ENCODE measurements around the gene JADE2. TPM values are rescaled to one million over a fixed set of nuclear protein-coding genes. Genes with fewer than 3 reads are reported as not detected.

JADE2 gene
- total RNA-seq, 1 experiment from 2014 or later, result 18.4 TPM

DNA sequence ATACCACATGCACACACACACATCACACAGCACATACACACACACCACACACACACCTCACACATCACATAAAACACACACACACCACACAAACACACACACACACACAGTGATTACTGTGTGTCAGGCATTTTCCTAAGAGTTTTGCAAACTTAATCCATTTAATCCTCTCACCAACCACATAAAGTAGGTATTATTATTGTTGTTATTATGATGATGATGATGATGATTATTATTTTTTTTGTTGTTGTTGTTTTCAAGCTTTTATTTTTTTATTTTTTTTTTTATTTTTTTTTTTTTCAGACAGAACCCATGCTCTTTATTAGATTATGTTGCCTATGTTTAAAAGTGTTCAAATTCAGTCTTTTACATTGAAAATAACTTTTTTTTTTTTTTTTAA is 31.5 kb downstream of the JADE2 start:
- CTCF ChIA-PET, result interaction anchor here (0.7 kb wide), 1 partner anchor 95 kb away, joined by 4 read pairs; no protein-coding TSS in a partner anchor
- Histone ChIP-seq H3K27me3 (replicated peaks; ENCODE audit: insufficient read depth, low read depth, low read length, poor library complexity) (no peaks in the 10 kb centered on the region), H3K4me3 (ENCODE audit: low read depth, low read length, poor library complexity, severe bottlenecking) (no peak overlapping the region), H3K9me3 (ENCODE audit: low read depth, low read length, poor library complexity, severe bottlenecking) (no peaks in the 10 kb centered on the region), H3K36me3 (ENCODE audit: insufficient read depth, low read length, poor library complexity, severe bottlenecking) (no peaks in the 10 kb centered on the region), H3K4me1 (ENCODE audit: insufficient read depth, low read length, poor library complexity, severe bottlenecking) (no peaks in the 10 kb centered on the region), H3K27ac (ENCODE audit: low read depth, low read length, poor library complexity, severe bottlenecking) (no peak overlapping the region)
- POLR2A ChIA-PET (ENCODE audit: low non-redundant PET), result no interaction called here
- intact Hi-C loops (cut with micrococcal nuclease; ENCODE audit: unreplicated experiment), result no loop called here
- DNase-seq (ENCODE audit: low spot score), result no peak
- TF ChIP-seq, protein P1, sequence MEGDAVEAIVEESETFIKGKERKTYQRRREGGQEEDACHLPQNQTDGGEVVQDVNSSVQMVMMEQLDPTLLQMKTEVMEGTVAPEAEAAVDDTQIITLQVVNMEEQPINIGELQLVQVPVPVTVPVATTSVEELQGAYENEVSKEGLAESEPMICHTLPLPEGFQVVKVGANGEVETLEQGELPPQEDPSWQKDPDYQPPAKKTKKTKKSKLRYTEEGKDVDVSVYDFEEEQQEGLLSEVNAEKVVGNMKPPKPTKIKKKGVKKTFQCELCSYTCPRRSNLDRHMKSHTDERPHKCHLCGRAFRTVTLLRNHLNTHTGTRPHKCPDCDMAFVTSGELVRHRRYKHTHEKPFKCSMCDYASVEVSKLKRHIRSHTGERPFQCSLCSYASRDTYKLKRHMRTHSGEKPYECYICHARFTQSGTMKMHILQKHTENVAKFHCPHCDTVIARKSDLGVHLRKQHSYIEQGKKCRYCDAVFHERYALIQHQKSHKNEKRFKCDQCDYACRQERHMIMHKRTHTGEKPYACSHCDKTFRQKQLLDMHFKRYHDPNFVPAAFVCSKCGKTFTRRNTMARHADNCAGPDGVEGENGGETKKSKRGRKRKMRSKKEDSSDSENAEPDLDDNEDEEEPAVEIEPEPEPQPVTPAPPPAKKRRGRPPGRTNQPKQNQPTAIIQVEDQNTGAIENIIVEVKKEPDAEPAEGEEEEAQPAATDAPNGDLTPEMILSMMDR (conservative IDR thresholded peaks at IDR 0.05; ENCODE audit: low read depth, low read length), result no peak
- no peak for TF ChIP-seq EZH2 (IDR thresholded peaks at IDR 0.05; ENCODE audit: borderline replicate concordance, low read depth, low read length, poor library complexity, severe bottlenecking)
- BruUV-seq (replicated peaks), result no TSS peak

DNA sequence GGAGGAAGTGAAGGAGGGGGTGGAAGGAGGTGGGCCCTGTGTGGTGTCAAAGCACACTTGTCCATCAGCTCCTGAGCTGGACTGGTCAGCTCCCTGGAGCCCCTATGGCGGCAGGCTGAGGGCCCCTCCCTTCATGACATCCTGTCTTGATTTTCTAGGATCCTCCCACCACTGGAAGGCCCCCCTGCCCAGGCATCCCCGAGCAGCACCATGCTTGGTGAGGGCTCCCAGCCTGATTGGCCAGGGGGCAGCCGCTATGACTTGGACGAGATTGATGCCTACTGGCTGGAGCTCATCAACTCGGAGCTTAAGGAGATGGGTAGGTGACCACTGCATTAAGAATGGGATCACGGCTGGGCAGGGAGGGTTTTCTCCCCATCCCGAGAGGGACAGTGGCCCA is 34.2 kb downstream of the JADE2 start:
- Histone ChIP-seq H3K9me3 (ENCODE audit: low read depth, low read length, poor library complexity, severe bottlenecking) (no peaks in the 10 kb centered on the region), H3K27me3 (replicated peaks; ENCODE audit: insufficient read depth, low read depth, low read length, poor library complexity) (no peaks in the 10 kb centered on the region), H3K4me1 (ENCODE audit: insufficient read depth, low read length, poor library complexity, severe bottlenecking) (no peaks in the 10 kb centered on the region), H3K27ac (ENCODE audit: low read depth, low read length, poor library complexity, severe bottlenecking) (no peak overlapping the region), H3K36me3 (ENCODE audit: insufficient read depth, low read length, poor library complexity, severe bottlenecking) (no peaks in the 10 kb centered on the region), H3K4me3 (ENCODE audit: low read depth, low read length, poor library complexity, severe bottlenecking) (no peak overlapping the region)
- no TSS peak for BruUV-seq (replicated peaks)
- intact Hi-C loops (cut with micrococcal nuclease; ENCODE audit: unreplicated experiment), result no loop called here
- no peak for DNase-seq (ENCODE audit: low spot score)
- CTCF ChIA-PET, result no interaction called here
- TF ChIP-seq, protein P1 (conservative IDR thresholded peaks at IDR 0.05; ENCODE audit: low read depth, low read length), result no peak
- no peak for TF ChIP-seq EZH2 (IDR thresholded peaks at IDR 0.05; ENCODE audit: borderline replicate concordance, low read depth, low read length, poor library complexity, severe bottlenecking)
- POLR2A ChIA-PET (ENCODE audit: low non-redundant PET), result no interaction called here

DNA sequence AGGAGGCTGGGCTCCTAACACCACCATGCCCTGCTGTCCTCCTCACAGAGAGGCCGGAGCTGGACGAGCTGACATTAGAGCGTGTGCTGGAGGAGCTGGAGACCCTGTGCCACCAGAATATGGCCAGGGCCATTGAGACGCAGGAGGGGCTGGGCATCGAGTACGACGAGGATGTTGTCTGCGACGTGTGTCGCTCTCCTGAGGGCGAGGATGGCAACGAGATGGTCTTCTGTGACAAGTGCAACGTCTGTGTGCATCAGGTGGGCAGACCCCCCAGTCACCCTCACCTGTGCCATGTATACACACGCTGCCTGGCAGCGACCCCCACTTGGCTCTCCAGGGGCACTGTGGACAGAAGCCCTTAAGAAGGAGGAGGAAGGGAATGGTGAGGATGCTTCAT is 35.2 kb downstream of the JADE2 start:
- intact Hi-C loops (cut with micrococcal nuclease; ENCODE audit: unreplicated experiment), result no loop called here
- no peak for DNase-seq (ENCODE audit: low spot score)
- Histone ChIP-seq H3K4me1 (ENCODE audit: insufficient read depth, low read length, poor library complexity, severe bottlenecking) (no peaks in the 10 kb centered on the region), H3K27ac (ENCODE audit: low read depth, low read length, poor library complexity, severe bottlenecking) (no peak overlapping the region), H3K4me3 (ENCODE audit: low read depth, low read length, poor library complexity, severe bottlenecking) (no peak overlapping the region), H3K36me3 (ENCODE audit: insufficient read depth, low read length, poor library complexity, severe bottlenecking) (no peaks in the 10 kb centered on the region), H3K27me3 (replicated peaks; ENCODE audit: insufficient read depth, low read depth, low read length, poor library complexity) (no peaks in the 10 kb centered on the region), H3K9me3 (ENCODE audit: low read depth, low read length, poor library complexity, severe bottlenecking) (no peaks in the 10 kb centered on the region)
- no peak for TF ChIP-seq EZH2 (IDR thresholded peaks at IDR 0.05; ENCODE audit: borderline replicate concordance, low read depth, low read length, poor library complexity, severe bottlenecking)
- TF ChIP-seq, protein P1 (conservative IDR thresholded peaks at IDR 0.05; ENCODE audit: low read depth, low read length), result no peak
- ChIA-PET CTCF (no interaction called here), POLR2A (ENCODE audit: low non-redundant PET) (no interaction called here)
- no TSS peak for BruUV-seq (replicated peaks)

Measured in A673 (cell line).